Ascending aorta (tissue), 2 donors: ENCODE results near the gene PHLDB3. TPM values are rescaled to one million over a fixed set of nuclear protein-coding genes. Genes with fewer than 3 reads are reported as not detected.
A peak's percentile ranks its signal among the peaks of the same experiment; 100 is the strongest.
"Not testable (repeated sequence)": the region's sequence is repeated elsewhere in the genome, so short reads cannot be mapped to it uniquely, and the experiment has no call there.

Source experiments
- DNase-seq, 2 donors: peaks; one replicate each; pipeline ENCODE4 v3.0.0-alpha.2; 2019; ENCODE audit warnings: low spot score in 2 of 2
- H3K27ac ChIP-seq, 2 donors: fragments of 200-600 bp; sonication (generic); one replicate each; pipeline ENCODE4 v1.5.1; 2016 to 2017; ENCODE audit warnings: mild to moderate bottlenecking in 1 of 2
- H3K27me3 ChIP-seq: fragments of 200-600 bp; sonication (generic); one replicate; pipeline ENCODE4 v1.5.1; 2017
- H3K36me3 ChIP-seq, 2 donors: fragments of 200-600 bp; sonication (generic); one replicate each; pipeline ENCODE4 v1.5.1; 2016
- H3K4me1 ChIP-seq, 2 donors: fragments of 200-600 bp; sonication (generic); one replicate each; pipeline ENCODE4 v1.5.1; 2016 to 2017; ENCODE audit warnings: mild to moderate bottlenecking in 1 of 2
- H3K4me3 ChIP-seq, 2 donors: fragments of 200-600 bp; sonication (generic); one replicate each; pipeline ENCODE4 v1.5.1; 2016 to 2017; ENCODE audit warnings: mild to moderate bottlenecking in 1 of 2
- H3K9me3 ChIP-seq, 2 donors: fragments of 200-600 bp; sonication (generic); one replicate each; pipeline ENCODE4 v1.5.1; 2016
- intact Hi-C: fragments of 100-400 bp; cut with DNase I; formaldehyde crosslinking; loops from one replicate; pipeline ENCODE4 v1.15.1; 2023
- total RNA-seq: library from RNA; depleted of rRNA; stranded (reverse); fragments of >200 nt; gene quantifications from one replicate; pipeline ENCODE4 v1.1.0, GENCODE V29; 2016
- TF ChIP-seq, protein P1 (sequence below), 3 experiments: fragments of 200-600 bp in 2 of 3; fragments of 450-650 bp in 1 of 3; sonication (generic) in 2 of 3; IDR thresholded peaks; one replicate each; pipeline ENCODE4 v1.5.1; 2016 to 2019; ENCODE audit warnings: antibody characterized with exemption in 3 of 3, mild to moderate bottlenecking in 1 of 3, moderate library complexity in 1 of 3

PHLDB3 gene
- total RNA-seq, 1 donor from 2014 or later: 1.8 TPM

GRCh38 chr19:43526884-43527859 lies 22.6 kb upstream of the PHLDB3 start, which contains the start of gene ETHE1:
Gene ETHE1 (minus strand): TSS chr19:43527201. CDS start chr19:43527177, 24 bp downstream.
- DNase-seq: peak; percentile 40 to 92
- no peaks in the 10 kb centered on the region for H3K9me3 ChIP-seq
- H3K36me3 ChIP-seq: no peaks in the 10 kb centered on the region
- peak within 1 kb of the TSS; percentile 82 to 87 for H3K27ac ChIP-seq
- no peaks in the 10 kb centered on the region for H3K27me3 ChIP-seq
- TF ChIP-seq, protein P1, sequence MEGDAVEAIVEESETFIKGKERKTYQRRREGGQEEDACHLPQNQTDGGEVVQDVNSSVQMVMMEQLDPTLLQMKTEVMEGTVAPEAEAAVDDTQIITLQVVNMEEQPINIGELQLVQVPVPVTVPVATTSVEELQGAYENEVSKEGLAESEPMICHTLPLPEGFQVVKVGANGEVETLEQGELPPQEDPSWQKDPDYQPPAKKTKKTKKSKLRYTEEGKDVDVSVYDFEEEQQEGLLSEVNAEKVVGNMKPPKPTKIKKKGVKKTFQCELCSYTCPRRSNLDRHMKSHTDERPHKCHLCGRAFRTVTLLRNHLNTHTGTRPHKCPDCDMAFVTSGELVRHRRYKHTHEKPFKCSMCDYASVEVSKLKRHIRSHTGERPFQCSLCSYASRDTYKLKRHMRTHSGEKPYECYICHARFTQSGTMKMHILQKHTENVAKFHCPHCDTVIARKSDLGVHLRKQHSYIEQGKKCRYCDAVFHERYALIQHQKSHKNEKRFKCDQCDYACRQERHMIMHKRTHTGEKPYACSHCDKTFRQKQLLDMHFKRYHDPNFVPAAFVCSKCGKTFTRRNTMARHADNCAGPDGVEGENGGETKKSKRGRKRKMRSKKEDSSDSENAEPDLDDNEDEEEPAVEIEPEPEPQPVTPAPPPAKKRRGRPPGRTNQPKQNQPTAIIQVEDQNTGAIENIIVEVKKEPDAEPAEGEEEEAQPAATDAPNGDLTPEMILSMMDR (IDR thresholded peaks at IDR 0.05): no peak
- intact Hi-C loops: loop anchor here (2.0 kb wide), 4 partner anchors 22 to 144 kb away; partner anchors contain the start of genes PHLDB3 and PLAUR
- H3K4me3 ChIP-seq: peak within 1 kb of the TSS; percentile 76 to 91
- H3K4me1 ChIP-seq: peaks cover 12 to 22% of the 10 kb centered on the region in 2 donors

GRCh38 chr19:43525836-43526771 lies 21.6 kb upstream of the PHLDB3 start:
- Histone ChIP-seq H3K36me3 (peaks cover 0 to 4% of the 10 kb centered on the region in 2 donors), H3K4me1 (peaks cover 12 to 16% of the 10 kb centered on the region in 2 donors), H3K27ac (peak overlapping the region; percentile 82 to 87), H3K27me3 (no peaks in the 10 kb centered on the region), H3K4me3 (peak overlapping the region; percentile 76 to 91), H3K9me3 (no peaks in the 10 kb centered on the region)
- intact Hi-C loops: loop anchor here (2.0 kb wide), 4 partner anchors 21 to 145 kb away; partner anchors contain the start of genes PHLDB3 and PLAUR
- TF ChIP-seq, protein P1 (IDR thresholded peaks at IDR 0.05): no peak
- DNase-seq: no peak

DNA sequence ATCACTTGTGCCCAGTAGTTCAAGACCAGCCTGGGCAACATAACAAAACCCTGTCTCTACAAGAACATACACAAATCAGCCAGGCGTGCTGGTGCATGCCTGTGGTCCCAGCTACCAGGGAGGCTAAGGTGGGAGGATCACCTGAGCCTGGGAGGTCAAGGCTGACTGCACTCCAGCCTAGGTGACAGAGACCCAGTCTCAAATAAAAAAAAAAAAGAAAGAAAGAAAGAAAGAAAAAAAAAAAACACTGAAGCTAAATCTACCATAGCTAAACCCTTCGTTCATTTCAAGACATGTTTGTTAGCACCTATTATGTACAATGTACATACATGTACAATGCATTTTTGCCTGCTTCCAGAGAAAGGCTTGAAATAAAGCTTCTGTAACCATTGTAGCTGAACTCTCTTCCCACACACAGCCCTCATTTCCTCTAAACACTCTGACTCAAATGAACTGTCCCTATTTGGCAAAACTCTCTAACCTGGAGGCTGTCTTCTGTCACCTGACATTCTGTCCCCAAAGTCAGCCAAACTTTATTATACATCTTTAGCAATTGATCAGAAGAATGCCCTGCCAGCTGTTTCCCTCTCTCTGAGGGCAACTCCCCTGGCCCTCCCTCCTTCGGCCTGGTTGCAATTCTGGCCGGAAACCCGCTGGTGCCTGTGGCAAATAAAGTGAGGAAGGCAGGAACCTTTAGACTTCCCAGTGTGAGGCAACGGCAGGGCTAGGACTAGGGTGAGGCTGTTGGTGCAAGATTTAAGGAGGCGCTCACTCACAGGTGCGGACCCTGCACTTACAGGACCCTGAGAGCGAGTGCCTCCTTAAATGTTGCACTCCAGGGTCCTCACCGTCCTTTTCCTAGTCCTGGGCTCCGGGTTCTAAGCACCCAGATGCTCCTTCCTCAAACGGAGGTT lies 20.6 kb upstream of the PHLDB3 start:
- Histone ChIP-seq H3K36me3 (peaks cover 0 to 5% of the 10 kb centered on the region in 2 donors), H3K4me3 (peak overlapping the region; percentile 76 to 91), H3K9me3 (no peaks in the 10 kb centered on the region), H3K27ac (peak overlapping the region; percentile 82 to 87), H3K27me3 (no peaks in the 10 kb centered on the region), H3K4me1 (peaks cover 12 to 16% of the 10 kb centered on the region in 2 donors)
- peak; percentile 28 to 74 for DNase-seq
- intact Hi-C loops: no loop called here
- TF ChIP-seq, protein P1 (IDR thresholded peaks at IDR 0.05): no peak

DNA sequence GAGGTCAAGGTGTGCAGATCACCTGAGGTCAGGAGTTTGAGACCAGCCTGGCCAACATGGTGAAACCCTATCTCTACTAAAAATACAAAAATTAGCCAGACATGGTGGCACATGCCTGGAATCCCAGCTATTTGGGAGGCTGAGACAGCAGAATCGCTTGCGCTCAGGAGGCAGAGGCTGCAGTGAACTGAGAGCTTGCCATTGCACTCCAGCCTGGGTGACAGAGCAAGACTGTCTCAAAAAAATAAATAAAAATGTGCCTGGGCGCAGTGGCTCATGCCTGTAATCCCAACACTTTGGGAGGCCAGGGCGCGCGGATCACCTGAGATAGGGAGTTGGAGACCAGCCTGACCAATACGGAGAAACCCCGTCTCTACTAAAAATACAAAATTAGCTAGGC lies 19.1 kb upstream of the PHLDB3 start:
- H3K36me3 ChIP-seq, H3K27me3 ChIP-seq, H3K4me3 ChIP-seq, H3K9me3 ChIP-seq, DNase-seq, intact Hi-C loops, H3K27ac ChIP-seq: not testable (repeated sequence)
- peaks cover 12 to 16% of the 10 kb centered on the region in 2 donors for H3K4me1 ChIP-seq

DNA sequence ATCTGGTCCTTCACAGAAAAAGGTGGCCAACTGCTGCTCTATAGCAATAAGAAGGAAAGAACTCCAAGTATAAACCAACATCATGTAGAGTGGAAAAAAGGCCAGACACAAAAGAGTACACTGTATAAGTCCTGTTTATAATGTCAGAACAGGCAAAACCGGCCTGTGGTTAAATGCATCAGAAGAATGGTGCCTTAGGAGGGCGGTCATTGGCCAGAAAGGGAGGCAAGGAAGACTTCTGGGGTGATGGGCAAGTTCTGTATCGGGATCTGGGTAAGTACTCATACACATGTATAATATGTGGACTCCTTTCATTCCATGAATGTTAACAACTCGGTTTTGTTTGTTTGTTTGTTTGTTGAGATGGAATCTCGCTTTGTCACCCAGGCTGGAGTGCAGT lies 18.4 kb upstream of the PHLDB3 start:
- TF ChIP-seq, protein P1 (IDR thresholded peaks at IDR 0.05): no peak
- H3K9me3 ChIP-seq: no peaks in the 10 kb centered on the region
- no peaks in the 10 kb centered on the region for H3K27me3 ChIP-seq
- intact Hi-C loops: no loop called here
- H3K4me1 ChIP-seq: peaks cover 12 to 16% of the 10 kb centered on the region in 2 donors
- peaks cover 0 to 5% of the 10 kb centered on the region in 2 donors for H3K36me3 ChIP-seq
- no peak for DNase-seq
- no peak overlapping the region for H3K27ac ChIP-seq
- no peak overlapping the region for H3K4me3 ChIP-seq
